ENCODE measurements around the gene DHRS2.
A peak's percentile ranks its signal among the peaks of the same experiment; 100 is the strongest.

Gene DHRS2

GRCh38 chr14:23638414-23639047, 2.4 kb downstream of the DHRS2 start:
- no peak overlapping the region for H3K4me3 ChIP-seq (ENCODE audit: low read depth, low read length)
- H3K27ac ChIP-seq = no peak overlapping the region
- in situ Hi-C loops (cut with HindIII; ENCODE audit: low pct_ligation_motif_present, low sequenced_read_pairs) = no loop called here
- no peaks in the 10 kb centered on the region for H3K36me3 ChIP-seq (replicated peaks)
- DNase-seq = no peak
- no peak for TF ChIP-seq CTCF (IDR thresholded peaks at IDR 0.05; ENCODE audit: low read depth, low read length, missing control alignments)
- no peaks in the 10 kb centered on the region for H3K27me3 ChIP-seq (replicated peaks)

- no peak for DNase-seq
- Histone ChIP-seq H3K27ac (no peak overlapping the region), H3K36me3 (replicated peaks) (no peaks in the 10 kb centered on the region), H3K4me3 (ENCODE audit: low read depth, low read length) (no peak overlapping the region), H3K27me3 (replicated peaks) (no peaks in the 10 kb centered on the region)
- in situ Hi-C loops (cut with HindIII; ENCODE audit: low pct_ligation_motif_present, low sequenced_read_pairs) = no loop called here
- no peak for TF ChIP-seq CTCF (IDR thresholded peaks at IDR 0.05; ENCODE audit: low read depth, low read length, missing control alignments)
Measured at GRCh38 chr14:23639048-23639890, 3.1 kb downstream of the DHRS2 start.

DNA sequence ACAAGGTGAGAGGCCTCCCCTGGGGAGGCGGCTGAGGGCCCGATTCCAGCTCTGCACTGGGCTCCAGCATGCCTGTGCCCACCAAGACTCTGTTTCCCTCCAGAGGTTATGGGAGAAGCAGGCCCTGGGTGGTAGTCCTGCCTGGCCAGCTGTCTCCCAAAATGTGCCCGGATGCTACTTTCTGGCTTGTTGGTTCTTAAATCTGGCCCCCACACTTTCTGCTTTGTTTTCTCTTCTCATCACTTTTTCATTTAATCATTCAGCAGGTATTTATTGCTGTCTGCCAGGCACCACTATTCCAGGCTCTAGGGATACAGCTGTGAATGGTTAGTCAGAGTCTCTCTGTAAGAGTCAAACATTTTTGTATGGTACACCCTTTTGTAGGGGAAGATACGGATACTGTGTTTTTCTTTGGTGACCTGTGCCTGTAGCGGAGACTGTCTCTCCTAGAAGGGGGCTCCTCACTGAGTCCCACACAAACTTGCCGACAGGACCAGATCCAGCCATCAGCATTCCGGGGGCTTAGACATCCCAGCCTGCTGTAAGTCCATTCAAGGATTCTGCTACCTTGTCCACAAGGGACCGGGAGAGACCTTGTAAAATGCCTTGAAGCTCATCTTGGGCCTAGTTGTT, 3.8 kb downstream of the DHRS2 start:
- H3K27ac ChIP-seq = no peak overlapping the region

GRCh38 chr14:23640524-23641141, 4.5 kb downstream of the DHRS2 start:
- no peak overlapping the region for H3K27ac ChIP-seq
- no peak overlapping the region for H3K4me3 ChIP-seq (ENCODE audit: low read depth, low read length)
- H3K27me3 ChIP-seq (replicated peaks) = no peaks in the 10 kb centered on the region
- TF ChIP-seq CTCF (IDR thresholded peaks at IDR 0.05; ENCODE audit: low read depth, low read length, missing control alignments) = no peak
- H3K36me3 ChIP-seq (replicated peaks) = no peaks in the 10 kb centered on the region
- peak; percentile 51 for DNase-seq
- in situ Hi-C loops (cut with HindIII; ENCODE audit: low pct_ligation_motif_present, low sequenced_read_pairs) = no loop called here

More for the DNA sequence above, 3.8 kb downstream of the DHRS2 start:
- no peaks in the 10 kb centered on the region for H3K27me3 ChIP-seq (replicated peaks)
- TF ChIP-seq CTCF (IDR thresholded peaks at IDR 0.05; ENCODE audit: low read depth, low read length, missing control alignments) = no peak
- in situ Hi-C loops (cut with HindIII; ENCODE audit: low pct_ligation_motif_present, low sequenced_read_pairs) = no loop called here
- no peak for DNase-seq
- no peak overlapping the region for H3K4me3 ChIP-seq (ENCODE audit: low read depth, low read length)
- H3K36me3 ChIP-seq (replicated peaks) = no peaks in the 10 kb centered on the region

- in situ Hi-C loops (cut with HindIII; ENCODE audit: low pct_ligation_motif_present, low sequenced_read_pairs) = no loop called here
- no peak for DNase-seq
- no peak overlapping the region for H3K4me3 ChIP-seq (ENCODE audit: low read depth, low read length)
- H3K27me3 ChIP-seq (replicated peaks) = no peaks in the 10 kb centered on the region
- H3K36me3 ChIP-seq (replicated peaks) = no peaks in the 10 kb centered on the region
- no peak overlapping the region for H3K27ac ChIP-seq
- TF ChIP-seq CTCF (IDR thresholded peaks at IDR 0.05; ENCODE audit: low read depth, low read length, missing control alignments) = no peak
Measured at GRCh38 chr14:23641180-23641914, 5.2 kb downstream of the DHRS2 start.
